Testis (tissue), 2 donors: ENCODE results near the gene BIN2.

Experiments
- CTCF ChIP-seq, 3 experiments: fragments of 450-650 bp in 2 of 3; fragments of 200-600 bp in 1 of 3; sonication (generic) in 1 of 3; IDR thresholded peaks; one replicate each; pipeline ENCODE4 v1.5.1; 2016 to 2019; ENCODE audit warnings: antibody characterized with exemption in 3 of 3, mild to moderate bottlenecking in 2 of 3, moderate library complexity in 1 of 3
- POLR2A ChIP-seq: fragments of 450-650 bp; IDR thresholded peaks from one replicate; pipeline ENCODE4 v1.6.1; 2017; ENCODE audit warnings: antibody characterized with exemption, mild to moderate bottlenecking, moderate library complexity

GRCh38 chr12:51345681-51346080 lies 21.7 kb upstream of the BIN2 start:
- no peak for TF ChIP-seq POLR2A
- no peak for TF ChIP-seq CTCF (IDR thresholded peaks at IDR 0.05)
